Measurements from ENCODE around the gene SCNN1A. TPM values are rescaled to one million over a fixed set of nuclear protein-coding genes. Genes with fewer than 3 reads are reported as not detected.

The SCNN1A gene
- total RNA-seq, 2 experiments from 2014 or later = 0.35 to 1.0 TPM

GRCh38 chr12:6302621-6303020 is 72.7 kb downstream of the SCNN1A start:
- Histone ChIP-seq H3K4me2 (ENCODE audit: low read length) (no peak overlapping the region), H3K4me1 (ENCODE audit: insufficient read depth, low read length, poor library complexity, severe bottlenecking) (peaks cover 18% of the 10 kb centered on the region), H3K79me2 (ENCODE audit: insufficient read depth, low read depth, low read length) (no peaks in the 10 kb centered on the region), H4K20me1 (ENCODE audit: insufficient read depth, low read length) (no peaks in the 10 kb centered on the region), H3K27ac (ENCODE audit: low read depth, low read length, poor library complexity, severe bottlenecking) (no peak overlapping the region), H2AFZ (ENCODE audit: low read length) (no peak overlapping the region), H3K36me3 (ENCODE audit: insufficient read depth, low read length) (no peaks in the 10 kb centered on the region), H3K4me3 (ENCODE audit: low read depth, low read length, poor library complexity, severe bottlenecking) (no peak overlapping the region), H3K9me2 (ENCODE audit: insufficient read depth, low read length) (no peaks in the 10 kb centered on the region), H3K9me3 (ENCODE audit: low read length) (no peaks in the 10 kb centered on the region)
- intact Hi-C loops (cut with micrococcal nuclease; ENCODE audit: unreplicated experiment) = no loop called here
- TF ChIP-seq, protein P1, sequence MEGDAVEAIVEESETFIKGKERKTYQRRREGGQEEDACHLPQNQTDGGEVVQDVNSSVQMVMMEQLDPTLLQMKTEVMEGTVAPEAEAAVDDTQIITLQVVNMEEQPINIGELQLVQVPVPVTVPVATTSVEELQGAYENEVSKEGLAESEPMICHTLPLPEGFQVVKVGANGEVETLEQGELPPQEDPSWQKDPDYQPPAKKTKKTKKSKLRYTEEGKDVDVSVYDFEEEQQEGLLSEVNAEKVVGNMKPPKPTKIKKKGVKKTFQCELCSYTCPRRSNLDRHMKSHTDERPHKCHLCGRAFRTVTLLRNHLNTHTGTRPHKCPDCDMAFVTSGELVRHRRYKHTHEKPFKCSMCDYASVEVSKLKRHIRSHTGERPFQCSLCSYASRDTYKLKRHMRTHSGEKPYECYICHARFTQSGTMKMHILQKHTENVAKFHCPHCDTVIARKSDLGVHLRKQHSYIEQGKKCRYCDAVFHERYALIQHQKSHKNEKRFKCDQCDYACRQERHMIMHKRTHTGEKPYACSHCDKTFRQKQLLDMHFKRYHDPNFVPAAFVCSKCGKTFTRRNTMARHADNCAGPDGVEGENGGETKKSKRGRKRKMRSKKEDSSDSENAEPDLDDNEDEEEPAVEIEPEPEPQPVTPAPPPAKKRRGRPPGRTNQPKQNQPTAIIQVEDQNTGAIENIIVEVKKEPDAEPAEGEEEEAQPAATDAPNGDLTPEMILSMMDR (conservative IDR thresholded peaks at IDR 0.05; ENCODE audit: low read length) = no peak
- TF ChIP-seq EZH2phosphoT487 (IDR thresholded peaks at IDR 0.05; ENCODE audit: borderline replicate concordance, low read depth, low read length) = no peak
- POLR2A ChIA-PET = interaction anchor here (0.6 to 0.9 kb wide), 3 partner anchors 20 to 1467 kb away, joined by 3 to 5 read pairs (median 3); no protein-coding TSS in a partner anchor
- CTCF ChIA-PET (ENCODE audit: unreplicated experiment) = no interaction called here
- BruUV-seq (replicated peaks) = no TSS peak
- no peak for DNase-seq (ENCODE audit: low spot score)

GRCh38 chr12:6301721-6302120 is 73.6 kb downstream of the SCNN1A start:
- no peaks in the 10 kb centered on the region for H3K36me3 ChIP-seq (ENCODE audit: insufficient read depth, low read length)
- H4K20me1 ChIP-seq (ENCODE audit: insufficient read depth, low read length) = no peaks in the 10 kb centered on the region
- H3K4me3 ChIP-seq (ENCODE audit: low read depth, low read length, poor library complexity, severe bottlenecking) = no peak overlapping the region
- H3K9me2 ChIP-seq (ENCODE audit: insufficient read depth, low read length) = no peaks in the 10 kb centered on the region
- H3K79me2 ChIP-seq (ENCODE audit: insufficient read depth, low read depth, low read length) = no peaks in the 10 kb centered on the region
- H3K4me2 ChIP-seq (ENCODE audit: low read length) = no peak overlapping the region
- ChIA-PET POLR2A (no interaction called here), CTCF (ENCODE audit: unreplicated experiment) (interaction anchor here (0.6 kb wide), 1 partner anchor 61 kb away, joined by 3 read pairs; no protein-coding TSS in a partner anchor)
- intact Hi-C loops (cut with micrococcal nuclease; ENCODE audit: unreplicated experiment) = no loop called here
- H3K4me1 ChIP-seq (ENCODE audit: insufficient read depth, low read length, poor library complexity, severe bottlenecking) = peaks cover 18% of the 10 kb centered on the region
- H2AFZ ChIP-seq (ENCODE audit: low read length) = no peak overlapping the region
- no peaks in the 10 kb centered on the region for H3K9me3 ChIP-seq (ENCODE audit: low read length)
- H3K27ac ChIP-seq (ENCODE audit: low read depth, low read length, poor library complexity, severe bottlenecking) = no peak overlapping the region
- BruUV-seq (replicated peaks) = no TSS peak
- DNase-seq (ENCODE audit: low spot score) = no peak
- TF ChIP-seq EZH2phosphoT487 (IDR thresholded peaks at IDR 0.05; ENCODE audit: borderline replicate concordance, low read depth, low read length) = no peak
- TF ChIP-seq, protein P1 (conservative IDR thresholded peaks at IDR 0.05; ENCODE audit: low read length) = no peak

- no peak for DNase-seq (ENCODE audit: low spot score)
- Histone ChIP-seq H3K36me3 (ENCODE audit: insufficient read depth, low read length) (no peaks in the 10 kb centered on the region), H2AFZ (ENCODE audit: low read length) (no peak overlapping the region), H3K4me3 (ENCODE audit: low read depth, low read length, poor library complexity, severe bottlenecking) (no peak overlapping the region), H3K9me3 (ENCODE audit: low read length) (no peaks in the 10 kb centered on the region), H4K20me1 (ENCODE audit: insufficient read depth, low read length) (no peaks in the 10 kb centered on the region), H3K9me2 (ENCODE audit: insufficient read depth, low read length) (no peaks in the 10 kb centered on the region), H3K4me1 (ENCODE audit: insufficient read depth, low read length, poor library complexity, severe bottlenecking) (peaks cover 18% of the 10 kb centered on the region), H3K4me2 (ENCODE audit: low read length) (no peak overlapping the region), H3K79me2 (ENCODE audit: insufficient read depth, low read depth, low read length) (no peaks in the 10 kb centered on the region), H3K27ac (ENCODE audit: low read depth, low read length, poor library complexity, severe bottlenecking) (no peak overlapping the region)
- intact Hi-C loops (cut with micrococcal nuclease; ENCODE audit: unreplicated experiment) = no loop called here
- CTCF ChIA-PET (ENCODE audit: unreplicated experiment) = no interaction called here
- POLR2A ChIA-PET = interaction anchor here (0.7 kb wide), 1 partner anchor 320 kb away, joined by 6 read pairs; no protein-coding TSS in a partner anchor
- no peak for TF ChIP-seq EZH2phosphoT487 (IDR thresholded peaks at IDR 0.05; ENCODE audit: borderline replicate concordance, low read depth, low read length)
- TF ChIP-seq, protein P1 (conservative IDR thresholded peaks at IDR 0.05; ENCODE audit: low read length) = no peak
- no TSS peak for BruUV-seq (replicated peaks)
Observed at GRCh38 chr12:6297170-6297569, 78.2 kb downstream of the SCNN1A start.

Small RNA genes within 50 kb of the gene (small RNA-seq; reads per million reads assigned to genes)
- gene RN7SL391P = not detected

Other genes starting within 250 kb of the SCNN1A start
- not detected in 2 replicates for gene CD9, start 175.2 kb downstream of the SCNN1A start, total RNA-seq (2014; rRNA removed; shearing (Covaris generic))
- not detected in 2 replicates for gene CD9, start 175.2 kb downstream of the SCNN1A start, total RNA-seq (2022)
- gene PLEKHG6, start 64.9 kb downstream of the SCNN1A start, total RNA-seq (2014; rRNA removed; shearing (Covaris generic)) = not detected in 2 replicates
- not detected in 2 replicates for gene PLEKHG6, start 64.9 kb downstream of the SCNN1A start, total RNA-seq (2022)
- gene TNFRSF1A, start 33.5 kb downstream of the SCNN1A start, total RNA-seq (2014; rRNA removed; shearing (Covaris generic)) = 23.4 and 37.3 TPM in 2 replicates
- 50.9 and 55.7 TPM in 2 replicates for gene TNFRSF1A, start 33.5 kb downstream of the SCNN1A start, total RNA-seq (2022)
- gene LTBR, start 8.6 kb upstream of the SCNN1A start, total RNA-seq (2014; rRNA removed; shearing (Covaris generic)) = not detected in 2 replicates
- not detected in 2 replicates for gene LTBR, start 8.6 kb upstream of the SCNN1A start, total RNA-seq (2022)
- 18.0 and 19.8 TPM in 2 replicates for gene CD27, start 69.4 kb upstream of the SCNN1A start, total RNA-seq (2014; rRNA removed; shearing (Covaris generic))
- gene CD27, start 69.4 kb upstream of the SCNN1A start, total RNA-seq (2022) = 39.9 and 48.3 TPM in 2 replicates
- 18.4 and 23.7 TPM in 2 replicates for gene TAPBPL, start 76.5 kb upstream of the SCNN1A start, total RNA-seq (2014; rRNA removed; shearing (Covaris generic))
- gene TAPBPL, start 76.5 kb upstream of the SCNN1A start, total RNA-seq (2022) = 22.2 and 25.5 TPM in 2 replicates
- gene VAMP1, start 95.1 kb upstream of the SCNN1A start, total RNA-seq (2014; rRNA removed; shearing (Covaris generic)) = 82.7 and 86.0 TPM in 2 replicates
- gene VAMP1, start 95.1 kb upstream of the SCNN1A start, total RNA-seq (2022) = 46.9 and 51.6 TPM in 2 replicates
- gene MRPL51, start 117.7 kb upstream of the SCNN1A start, total RNA-seq (2014; rRNA removed; shearing (Covaris generic)) = 152 and 164 TPM in 2 replicates
- 280 and 338 TPM in 2 replicates for gene MRPL51, start 117.7 kb upstream of the SCNN1A start, total RNA-seq (2022)
- gene NCAPD2, start 118.5 kb upstream of the SCNN1A start, total RNA-seq (2014; rRNA removed; shearing (Covaris generic)) = 157 and 195 TPM in 2 replicates
- 225 and 267 TPM in 2 replicates for gene NCAPD2, start 118.5 kb upstream of the SCNN1A start, total RNA-seq (2022)
- 3,369 and 3,801 TPM in 2 replicates for gene GAPDH, start 159.0 kb upstream of the SCNN1A start, total RNA-seq (2014; rRNA removed; shearing (Covaris generic))
- 3,794 and 4,502 TPM in 2 replicates for gene GAPDH, start 159.0 kb upstream of the SCNN1A start, total RNA-seq (2022)
- 16.9 and 25.4 TPM in 2 replicates for gene IFFO1, start 180.5 kb upstream of the SCNN1A start, total RNA-seq (2014; rRNA removed; shearing (Covaris generic))
- gene IFFO1, start 180.5 kb upstream of the SCNN1A start, total RNA-seq (2022) = 30.5 and 32.3 TPM in 2 replicates
- 87.9 and 116 TPM in 2 replicates for gene NOP2, start 192.7 kb upstream of the SCNN1A start, total RNA-seq (2014; rRNA removed; shearing (Covaris generic))
- 86.5 and 100 TPM in 2 replicates for gene NOP2, start 192.7 kb upstream of the SCNN1A start, total RNA-seq (2022)
- 287 and 319 TPM in 2 replicates for gene CHD4, start 231.8 kb upstream of the SCNN1A start, total RNA-seq (2014; rRNA removed; shearing (Covaris generic))
- gene CHD4, start 231.8 kb upstream of the SCNN1A start, total RNA-seq (2022) = 247 and 267 TPM in 2 replicates